ENCODE data around the gene HK1.

- no peak for TF ChIP-seq CTCF (IDR thresholded peaks at IDR 0.05; ENCODE audit: low read length)
- TF ChIP-seq EZH2 (optimal IDR thresholded peaks at IDR 0.05; ENCODE audit: low read depth, low read length) = no peak
- no peak for TF ChIP-seq EZH2phosphoT487 (IDR thresholded peaks at IDR 0.05; ENCODE audit: low read length)
Measured at GRCh38 chr10:69311309-69311708, 33.0 kb downstream of the HK1 start.

Data from MM.1S (cell line).